ENCODE measurements around the gene ROR1. TPM values are rescaled to one million over a fixed set of nuclear protein-coding genes. Genes with fewer than 3 reads are reported as not detected.

Gene ROR1
- total and polyA plus RNA-seq, 2 of the 13 experiments (the other 11 are each of a cell fraction or from before 2014, with no cell fraction given): 0.58 to 2.3 TPM

DNA sequence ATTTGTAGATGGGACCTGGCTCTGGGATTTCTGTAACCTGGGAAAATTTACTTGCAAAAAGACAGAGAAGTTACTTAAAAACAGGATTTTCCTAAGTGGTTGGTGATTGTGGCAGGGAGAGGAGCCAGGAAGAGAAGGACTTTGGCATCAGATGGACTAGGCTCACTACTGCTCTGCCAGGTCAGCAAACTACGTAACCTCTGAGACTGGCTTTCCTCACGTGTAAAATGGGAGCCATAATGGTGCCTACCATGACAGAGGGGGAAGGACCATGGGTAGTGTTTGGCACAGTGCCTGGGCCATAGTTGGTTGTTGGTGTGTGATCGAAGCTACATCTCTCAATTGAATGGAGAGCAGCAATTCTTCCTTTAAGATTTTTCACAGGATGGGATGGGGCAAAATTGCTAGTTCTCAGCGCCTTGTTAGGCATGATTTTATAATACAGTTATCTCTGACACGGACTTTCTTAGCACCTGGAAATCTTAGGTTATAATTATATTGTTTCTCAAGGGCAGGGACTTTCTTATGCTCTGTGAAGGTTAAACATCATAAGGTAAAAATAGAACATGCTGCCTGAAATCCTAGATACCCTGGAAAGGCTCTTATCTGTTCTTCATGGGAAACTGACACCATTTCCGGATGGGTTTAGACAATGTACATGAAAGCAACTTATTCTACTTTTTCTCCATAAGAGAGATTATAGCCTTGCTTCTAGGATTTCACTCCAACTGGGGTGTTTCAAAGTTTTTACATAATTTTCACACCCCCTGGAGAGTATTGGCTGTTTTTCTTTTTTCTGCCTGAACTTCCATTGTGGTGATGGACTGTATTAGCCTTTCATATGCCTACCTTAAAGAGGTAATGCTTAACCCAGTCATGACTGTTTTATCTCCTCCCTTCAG is 10.9 kb downstream of the ROR1 start:
- Histone ChIP-seq H3K4me1 (ENCODE audit: insufficient read depth, low read length) (peaks cover 17% of the 10 kb centered on the region), H4K20me1 (ENCODE audit: insufficient read depth, low read length) (no peaks in the 10 kb centered on the region), H3K79me2 (ENCODE audit: insufficient read depth, low read length) (no peaks in the 10 kb centered on the region), H3K36me3 (replicated peaks in 1 of 2; ENCODE audit: control insufficient read depth in 1 of 2, insufficient read depth in 2 of 2, low read length in 2 of 2) (no peaks in the 10 kb centered on the region), H3K4me2 (ENCODE audit: low read depth, low read length) (no peak overlapping the region), H3K9ac (ENCODE audit: insufficient read depth, low read depth, low read length) (no peak overlapping the region), H3K4me3 (replicated peaks in 1 of 3; ENCODE audit: insufficient read depth in 1 of 3, low read depth in 2 of 3, low read length in 3 of 3) (no peak overlapping the region), H2AFZ (ENCODE audit: low read length) (no peak overlapping the region), H3K9me3 (ENCODE audit: low read length) (no peaks in the 10 kb centered on the region), H3K27ac (ENCODE audit: extremely low read length, insufficient read depth, low read length) (no peak overlapping the region), H3K27me3 (ENCODE audit: control insufficient read depth in 1 of 2, insufficient read depth in 2 of 2, low read length in 2 of 2) (no peaks in the 10 kb centered on the region)
- DNase-seq (ENCODE audit: low spot score) (no peak), ATAC-seq (no peak), FAIRE-seq (no peak)
- POLR2A ChIA-PET: no interaction called here
- TF ChIP-seq ATRX (CRISPR knock-in tag; IDR thresholded peaks at IDR 0.05; ENCODE audit: borderline replicate concordance) (no peak), ZBTB3 (CRISPR knock-in tag; IDR thresholded peaks at IDR 0.05; ENCODE audit: borderline replicate concordance, low read depth) (no peak), RBAK (CRISPR knock-in tag; IDR thresholded peaks at IDR 0.05) (no peak), ZNF441 (CRISPR knock-in tag; IDR thresholded peaks at IDR 0.05; ENCODE audit: borderline replicate concordance) (no peak), PBX2 (CRISPR knock-in tag; IDR thresholded peaks at IDR 0.05) (no peak), PRDM10 (CRISPR knock-in tag; IDR thresholded peaks at IDR 0.05; ENCODE audit: low read depth) (no peak), SAFB2 (CRISPR knock-in tag; IDR thresholded peaks at IDR 0.05; ENCODE audit: borderline replicate concordance, low read depth) (no peak), ZNF773 (CRISPR knock-in tag; IDR thresholded peaks at IDR 0.05; ENCODE audit: borderline replicate concordance) (no peak), HINFP (CRISPR knock-in tag; IDR thresholded peaks at IDR 0.05; ENCODE audit: low read depth) (no peak), ZNF33B (CRISPR knock-in tag; IDR thresholded peaks at IDR 0.05) (no peak), PTBP1 (IDR thresholded peaks at IDR 0.05; ENCODE audit: low read depth, low read length, poor library complexity, severe bottlenecking) (no peak), ZSCAN30 (CRISPR knock-in tag; IDR thresholded peaks at IDR 0.05) (no peak), PREB (CRISPR knock-in tag; IDR thresholded peaks at IDR 0.05) (no peak)
- 79% methylated on average over 6 of the region's 6 CpGs for WGBS (ENCODE audit: low lambda C conversion rate)
- BruUV-seq (replicated peaks): no TSS peak
- CTCF ChIA-PET (ENCODE audit: low intra/inter-chr PET ratio, low total read pairs): no interaction called here
- in situ Hi-C loops (cut with HindIII; ENCODE audit: extremely low pct_ligation_motif_present, low pct_unique_long_range_greater_than_20kb) (no loop called here), intact Hi-C loops (cut with micrococcal nuclease; ENCODE audit: unreplicated experiment) (no loop called here)

Data from HepG2 (cell line).